ENCODE data around the gene PTGDR2. TPM values are rescaled to one million over a fixed set of nuclear protein-coding genes. Genes with fewer than 3 reads are reported as not detected.

Gene PTGDR2
- total and polyA plus RNA-seq, 12 donors = 0.35 to 5.7 (median 1.2) TPM

DNA sequence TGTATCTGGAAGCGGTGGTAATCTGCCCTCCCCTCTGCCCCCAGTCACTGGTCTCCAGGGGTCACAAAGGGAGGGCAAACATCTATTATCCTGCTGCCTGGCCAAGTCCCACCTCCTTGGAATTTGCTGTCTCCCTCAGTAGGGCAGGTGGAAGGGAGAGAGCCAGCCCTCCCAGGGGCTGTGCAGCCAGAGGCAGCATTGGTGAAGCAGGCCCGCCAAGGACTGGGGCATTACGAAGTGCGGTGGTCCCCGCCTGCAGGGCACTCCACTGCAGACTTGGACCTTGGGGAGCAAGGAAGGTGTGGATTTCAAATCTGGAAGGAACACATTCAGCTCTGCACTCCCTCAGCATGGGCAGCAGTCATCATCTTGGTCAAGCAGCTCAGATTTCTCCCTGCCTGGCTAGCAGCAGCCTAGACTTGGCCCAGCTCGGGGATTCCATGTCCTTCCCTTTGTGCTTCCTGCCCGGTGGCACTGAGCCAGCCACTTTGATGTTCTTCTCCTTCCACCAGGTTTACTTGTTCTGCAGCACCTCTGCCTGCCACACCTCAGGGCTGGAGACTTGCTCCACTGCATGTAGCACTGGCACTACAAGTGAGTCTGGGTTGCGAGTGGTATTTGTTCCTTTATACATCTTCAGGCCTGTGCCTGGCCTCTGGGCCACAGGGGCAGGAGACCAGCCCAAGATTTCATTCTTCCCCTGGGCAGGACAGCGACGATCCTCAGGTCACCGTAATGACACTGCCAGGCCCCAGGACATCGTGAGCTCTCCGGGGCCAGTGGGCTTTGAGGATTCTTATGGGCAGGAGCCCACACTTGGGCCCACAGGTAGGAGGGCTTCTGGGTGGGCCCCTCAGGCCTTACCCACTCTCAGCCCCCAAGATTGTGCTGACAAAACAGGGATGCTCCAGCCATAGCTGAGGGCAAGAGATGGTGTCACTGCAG, 18.9 kb upstream of the PTGDR2 start:
- Histone ChIP-seq H3K4me1 (peaks cover 3 to 73% (median 44%) of the 10 kb centered on the region in 9 donors), H3K4me3 (no peak overlapping the region), H3K27ac (no peak overlapping the region), H3K27me3 (no peaks in the 10 kb centered on the region), H3K9me3 (no peaks in the 10 kb centered on the region), H3K36me3 (peaks cover 0 to 15% (median 0%) of the 10 kb centered on the region in 9 donors)
- intact Hi-C loops (cut with DNase I) = loop anchor here in 3 of 10 donors (5.0 kb wide), 1 partner anchor 32 kb away; the partner anchor contains the start of gene CCDC86 (in 3 of the 3)
- ATAC-seq (no peak), DNase-seq (no peak)
- 88 to 91% methylated on average over 13 of the region's 13 CpGs for WGBS, 2 donors
- TF ChIP-seq, protein P1, sequence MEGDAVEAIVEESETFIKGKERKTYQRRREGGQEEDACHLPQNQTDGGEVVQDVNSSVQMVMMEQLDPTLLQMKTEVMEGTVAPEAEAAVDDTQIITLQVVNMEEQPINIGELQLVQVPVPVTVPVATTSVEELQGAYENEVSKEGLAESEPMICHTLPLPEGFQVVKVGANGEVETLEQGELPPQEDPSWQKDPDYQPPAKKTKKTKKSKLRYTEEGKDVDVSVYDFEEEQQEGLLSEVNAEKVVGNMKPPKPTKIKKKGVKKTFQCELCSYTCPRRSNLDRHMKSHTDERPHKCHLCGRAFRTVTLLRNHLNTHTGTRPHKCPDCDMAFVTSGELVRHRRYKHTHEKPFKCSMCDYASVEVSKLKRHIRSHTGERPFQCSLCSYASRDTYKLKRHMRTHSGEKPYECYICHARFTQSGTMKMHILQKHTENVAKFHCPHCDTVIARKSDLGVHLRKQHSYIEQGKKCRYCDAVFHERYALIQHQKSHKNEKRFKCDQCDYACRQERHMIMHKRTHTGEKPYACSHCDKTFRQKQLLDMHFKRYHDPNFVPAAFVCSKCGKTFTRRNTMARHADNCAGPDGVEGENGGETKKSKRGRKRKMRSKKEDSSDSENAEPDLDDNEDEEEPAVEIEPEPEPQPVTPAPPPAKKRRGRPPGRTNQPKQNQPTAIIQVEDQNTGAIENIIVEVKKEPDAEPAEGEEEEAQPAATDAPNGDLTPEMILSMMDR (IDR thresholded peaks at IDR 0.05) = no peak

DNA sequence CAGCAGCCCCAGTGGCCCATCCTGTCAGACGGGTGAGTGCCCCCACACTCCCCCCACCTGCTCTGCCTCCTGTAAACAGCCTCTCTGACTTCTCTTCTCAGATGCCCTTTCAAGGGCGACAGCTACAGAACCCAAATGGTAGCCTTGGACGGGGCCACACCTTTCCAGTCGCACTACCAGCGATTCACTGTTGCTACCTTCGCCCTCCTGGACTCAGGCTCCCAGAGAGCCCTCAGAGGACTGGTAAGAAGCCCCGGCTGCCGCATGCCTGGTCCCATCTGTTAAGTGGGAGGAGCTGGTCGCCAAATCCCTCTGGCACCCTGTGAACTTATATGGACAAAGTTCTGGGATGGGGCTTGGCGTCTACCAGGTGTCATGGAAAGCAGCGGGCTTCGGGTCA, 17.8 kb upstream of the PTGDR2 start:
- H3K9me3 ChIP-seq = no peaks in the 10 kb centered on the region
- H3K27ac ChIP-seq = peak overlapping the region in 1 of 10 donors; percentile 22
- ATAC-seq = no peak
- intact Hi-C loops (cut with DNase I) = no loop called here
- TF ChIP-seq, protein P1 (IDR thresholded peaks at IDR 0.05) = no peak
- H3K27me3 ChIP-seq = no peaks in the 10 kb centered on the region
- peaks cover 3 to 69% (median 43%) of the 10 kb centered on the region in 9 donors for H3K4me1 ChIP-seq
- 90 to 91% methylated on average over 12 of the region's 12 CpGs for WGBS, 2 donors
- no peak overlapping the region for H3K4me3 ChIP-seq
- H3K36me3 ChIP-seq = peaks cover 0 to 7% (median 0%) of the 10 kb centered on the region in 9 donors
- DNase-seq = no peak

DNA sequence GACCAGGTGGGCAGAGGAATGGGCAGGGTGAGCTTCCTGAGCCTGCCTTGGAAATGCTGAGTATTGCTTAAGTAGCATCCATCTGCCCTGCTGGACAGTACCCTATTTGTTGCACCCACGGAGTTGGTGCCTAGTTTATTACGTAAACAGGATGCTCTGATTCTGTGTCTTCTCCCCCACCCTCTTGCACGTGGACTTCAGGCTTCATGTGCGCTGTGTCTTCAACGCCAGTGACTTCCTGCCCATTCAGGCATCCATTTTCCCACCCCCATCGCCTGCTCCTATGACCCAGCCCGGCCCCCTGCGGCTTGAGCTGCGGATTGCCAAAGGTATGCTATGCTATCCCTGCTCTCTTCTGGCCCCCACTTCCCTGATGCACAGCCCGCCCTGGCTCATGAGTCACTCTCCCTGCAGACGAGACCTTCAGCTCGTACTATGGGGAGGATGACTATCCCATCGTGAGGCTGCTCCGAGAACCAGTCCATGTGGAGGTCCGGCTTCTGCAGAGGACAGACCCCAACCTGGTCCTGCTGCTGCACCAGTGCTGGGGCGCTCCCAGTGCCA, 17.3 kb upstream of the PTGDR2 start:
- DNase-seq (no peak), ATAC-seq (peak in 3 of 8 donors; percentile 17 to 60 (median 34))
- intact Hi-C loops (cut with DNase I) = no loop called here
- Histone ChIP-seq H3K9me3 (no peaks in the 10 kb centered on the region), H3K4me1 (peaks cover 3 to 64% (median 38%) of the 10 kb centered on the region in 9 donors), H3K36me3 (peaks cover 0 to 2% (median 0%) of the 10 kb centered on the region in 9 donors), H3K27ac (peak overlapping the region in 8 of 10 donors; percentile 22 to 69 (median 54)), H3K27me3 (no peaks in the 10 kb centered on the region), H3K4me3 (no peak overlapping the region)
- 51 to 66% methylated on average over 16 of the region's 16 CpGs for WGBS, 2 donors
- TF ChIP-seq, protein P1 (IDR thresholded peaks at IDR 0.05) = no peak

DNA sequence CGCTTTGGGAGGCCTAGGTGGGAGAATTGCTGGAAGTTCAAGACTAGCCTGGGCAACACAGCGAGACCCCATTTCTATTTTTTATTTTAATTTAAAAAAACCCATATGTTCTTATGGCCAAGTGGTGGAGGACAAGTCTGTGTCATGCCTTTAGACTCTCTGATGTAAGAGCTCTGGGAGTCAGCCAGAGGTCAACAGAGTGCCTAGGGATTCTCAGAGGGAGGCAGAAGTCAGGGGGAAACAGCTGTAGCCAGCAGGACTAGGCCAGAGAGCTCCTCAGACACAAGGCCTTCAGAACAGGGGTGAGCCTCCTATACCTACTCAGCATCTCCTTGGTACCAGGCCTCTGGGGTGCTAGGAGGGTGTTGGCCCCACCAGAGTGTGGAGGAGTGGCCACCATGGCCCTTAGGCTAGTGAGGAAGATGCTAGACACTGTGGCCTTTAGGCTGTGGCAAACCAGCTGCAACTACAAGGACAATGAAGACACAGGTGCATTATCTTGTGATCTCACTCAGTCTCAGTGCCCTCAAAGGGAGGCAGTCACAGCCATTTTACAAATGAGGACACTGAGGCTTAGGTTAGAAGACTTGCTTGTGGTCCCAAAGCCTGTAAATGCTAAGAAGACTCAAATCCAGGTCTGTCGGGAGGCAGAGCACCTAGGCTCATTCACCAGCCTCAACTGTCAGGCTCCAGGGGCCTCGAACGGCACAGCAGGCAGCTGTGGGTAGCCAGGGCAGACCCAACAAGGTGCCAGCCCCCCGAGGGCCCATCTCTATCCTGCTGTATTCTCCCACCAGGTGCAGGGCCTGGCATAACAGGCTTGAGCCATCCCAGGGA, 16.6 kb upstream of the PTGDR2 start:
- ATAC-seq = peak; percentile 71 to 89 (median 78)
- TF ChIP-seq, protein P1 (IDR thresholded peaks at IDR 0.05) = no peak
- H3K36me3 ChIP-seq = no peaks in the 10 kb centered on the region
- H3K4me1 ChIP-seq = peaks cover 3 to 59% (median 38%) of the 10 kb centered on the region in 9 donors
- H3K9me3 ChIP-seq = no peaks in the 10 kb centered on the region
- H3K4me3 ChIP-seq = no peak overlapping the region
- H3K27ac ChIP-seq = peak overlapping the region; percentile 45 to 75 (median 53)
- DNase-seq = peak in 1 of 2 donors; percentile 77
- intact Hi-C loops (cut with DNase I) = no loop called here
- H3K27me3 ChIP-seq = no peaks in the 10 kb centered on the region
- WGBS, 2 donors = 86 to 87% methylated on average over 6 of the region's 6 CpGs

Measured in heart right ventricle (tissue), 16 donors.